Spleen (tissue), 7 donors: ENCODE results near the gene MXRA8.

Experiments used
- CTCF ChIP-seq, 11 experiments: fragments of 200-600 bp in 7 of 11; fragments of 450-650 bp in 4 of 11; sonication (generic) in 4 of 11; IDR thresholded peaks in 8 of 11; conservative IDR thresholded peaks in 3 of 11; 1 replicate in 7 of 11; 2 replicates in 4 of 11; pipeline versions ENCODE4 v1.4.0 to v1.8.0; 2016 to 2021; ENCODE audit warnings: antibody characterized with exemption in 11 of 11, inconsistent platforms in 4 of 11, mild to moderate bottlenecking in 1 of 11
- POLR2A ChIP-seq, 3 donors: fragments of 450-650 bp; IDR thresholded peaks; one replicate each; pipeline ENCODE4 v1.5.1; 2017; ENCODE audit warnings: antibody characterized with exemption in 3 of 3, mild to moderate bottlenecking in 1 of 3
- POLR2AphosphoS5 ChIP-seq, 3 donors: sonication (generic); formaldehyde crosslinking; IDR thresholded peaks; one replicate each; pipeline ENCODE4 v1.5.1; 2017; ENCODE audit warnings: antibody characterized with exemption in 3 of 3
- donor health status: DM: no; HTN: no; CAD: no; lungs with moderate emphysema.
- donor health status: DM: no; HTN: no; CAD: no.
- donor health status: DM: no; HTN: no; CAD: no.

DNA sequence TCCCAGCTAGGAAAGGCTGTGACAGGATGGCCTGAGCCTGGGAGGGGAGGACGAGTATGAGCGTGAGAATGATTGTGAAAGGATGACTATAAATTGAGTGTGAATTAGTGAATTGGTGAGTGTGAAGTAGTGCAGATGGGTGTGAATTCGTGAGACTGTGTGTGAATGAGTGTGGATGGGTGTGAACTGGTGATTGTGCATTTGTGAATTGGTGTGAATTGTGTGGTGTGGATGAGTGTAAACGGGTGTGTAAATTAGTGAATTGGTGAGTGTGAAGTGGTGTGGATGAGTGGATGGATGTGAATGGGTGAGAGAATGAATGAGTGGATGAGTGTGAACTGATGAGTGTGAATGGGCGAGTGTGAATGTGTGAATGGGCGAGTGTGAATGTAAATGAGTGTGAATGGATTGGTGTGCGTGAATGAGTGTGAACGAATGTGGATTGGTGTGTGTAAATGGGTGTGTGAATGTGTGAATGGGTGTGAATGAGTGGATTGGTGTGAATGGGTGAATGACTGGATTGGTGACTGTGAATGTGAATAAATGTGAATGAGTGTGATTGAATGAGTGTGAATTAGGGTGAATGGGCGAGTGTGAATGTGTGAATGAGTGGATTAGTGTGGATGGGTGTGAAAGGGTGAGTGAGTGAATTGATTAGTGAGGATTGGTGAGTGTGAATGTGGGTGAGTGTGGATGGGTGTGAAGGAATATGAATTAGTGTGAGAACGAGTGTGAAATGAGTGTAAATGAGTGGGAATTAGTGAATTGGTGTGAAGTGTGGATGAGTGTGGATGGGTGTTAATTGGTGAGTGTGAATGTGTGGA lies 7.7 kb upstream of the MXRA8 start:
- TF ChIP-seq POLR2AphosphoS5 (IDR thresholded peaks at IDR 0.05) (no peak), POLR2A (IDR thresholded peaks at IDR 0.05) (no peak), CTCF (IDR thresholded peaks at IDR 0.05 in 8 of 11, conservative IDR thresholded peaks at IDR 0.05 in 3 of 11) (no peak)
